ENCODE results near the gene NEK11. TPM values are rescaled to one million over a fixed set of nuclear protein-coding genes. Genes with fewer than 3 reads are reported as not detected.

Gene NEK11
- total RNA-seq, 1 donor from 2014 or later = 1.1 TPM

DNA sequence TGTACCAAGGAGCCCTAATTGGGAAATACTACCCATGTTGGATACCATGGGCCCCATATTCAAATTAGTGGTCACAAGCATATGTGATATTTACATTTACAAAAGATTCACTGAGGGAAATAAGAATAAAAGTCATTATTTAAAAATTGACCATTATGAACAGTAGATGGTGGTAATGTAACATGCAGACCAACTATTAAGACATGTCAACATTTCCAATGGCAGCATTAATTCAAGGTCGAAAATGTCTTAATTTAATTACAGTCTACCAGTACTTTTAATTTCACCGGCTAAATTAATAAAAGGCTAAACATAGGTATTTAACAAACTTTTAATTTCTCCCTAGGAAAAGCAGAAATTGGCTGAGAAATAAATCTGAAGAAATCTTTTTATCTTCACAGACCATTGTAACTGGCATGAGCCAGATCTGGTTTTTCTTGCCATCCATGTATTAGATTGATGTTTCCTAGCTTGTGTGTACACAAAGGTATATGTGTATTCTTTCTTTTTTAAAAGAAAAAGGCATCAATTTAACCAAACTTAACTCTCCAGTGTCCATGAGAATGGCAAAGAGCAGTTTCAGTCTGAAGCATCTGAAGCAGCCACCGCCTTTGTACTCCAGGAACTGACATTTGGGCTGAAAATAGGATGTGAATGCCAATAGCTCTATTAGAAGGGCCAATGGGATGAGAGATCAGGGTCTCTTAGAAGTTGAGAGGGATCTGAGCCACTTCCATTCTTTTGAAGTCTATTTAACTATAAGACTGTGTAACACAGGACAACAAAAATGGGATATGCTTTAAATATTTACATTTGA, 26.6 kb downstream of the NEK11 start:
- DNase-seq = no peak
- peaks cover 1% of the 10 kb centered on the region for H3K27me3 Mint-ChIP-seq
- no peak overlapping the region for H3K27ac Mint-ChIP-seq
- H3K36me3 Mint-ChIP-seq (ENCODE audit: low read depth) = no peaks in the 10 kb centered on the region
- intact Hi-C loops (cut with micrococcal nuclease) = no loop called here
- H3K4me3 Mint-ChIP-seq = no peak overlapping the region
- H3K4me1 Mint-ChIP-seq = no peaks in the 10 kb centered on the region
- H3K9me3 Mint-ChIP-seq = no peaks in the 10 kb centered on the region

DNA sequence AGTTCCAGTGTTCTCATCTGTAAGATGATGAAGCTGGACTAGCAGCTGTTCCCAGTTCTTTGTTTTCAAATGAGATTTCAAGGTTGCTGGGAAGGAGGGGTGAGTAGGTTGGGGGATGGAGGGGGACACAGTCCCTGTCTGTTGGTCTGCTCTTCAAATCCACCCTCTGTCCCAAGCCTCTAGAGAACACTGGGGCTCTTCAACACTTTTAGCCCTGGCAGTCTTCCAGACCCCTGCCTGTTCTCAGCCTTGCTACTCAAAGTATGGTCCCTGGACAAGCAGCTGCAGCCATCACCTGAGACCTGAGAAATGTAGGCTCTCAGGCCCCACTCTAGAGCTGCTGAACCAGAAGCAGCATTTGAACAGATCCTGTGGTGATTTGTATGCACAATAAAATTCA, 41.3 kb downstream of the NEK11 start:
- H3K4me3 Mint-ChIP-seq = no peak overlapping the region
- H3K27ac Mint-ChIP-seq = no peak overlapping the region
- intact Hi-C loops (cut with micrococcal nuclease) = no loop called here
- peaks cover 4% of the 10 kb centered on the region for H3K27me3 Mint-ChIP-seq
- H3K4me1 Mint-ChIP-seq = peaks cover 1% of the 10 kb centered on the region
- H3K9me3 Mint-ChIP-seq = no peaks in the 10 kb centered on the region
- no peak for DNase-seq
- H3K36me3 Mint-ChIP-seq (ENCODE audit: low read depth) = no peaks in the 10 kb centered on the region

- Mint-ChIP-seq H3K27ac (no peak overlapping the region), H3K36me3 (ENCODE audit: low read depth) (no peaks in the 10 kb centered on the region), H3K9me3 (no peaks in the 10 kb centered on the region), H3K4me3 (no peak overlapping the region), H3K27me3 (peaks cover 3% of the 10 kb centered on the region), H3K4me1 (peaks cover 1% of the 10 kb centered on the region)
- no peak for DNase-seq
- intact Hi-C loops (cut with micrococcal nuclease) = no loop called here
These were observed 45.5 kb downstream of the NEK11 start for GRCh38 chr3:131072099-131072559.

DNA sequence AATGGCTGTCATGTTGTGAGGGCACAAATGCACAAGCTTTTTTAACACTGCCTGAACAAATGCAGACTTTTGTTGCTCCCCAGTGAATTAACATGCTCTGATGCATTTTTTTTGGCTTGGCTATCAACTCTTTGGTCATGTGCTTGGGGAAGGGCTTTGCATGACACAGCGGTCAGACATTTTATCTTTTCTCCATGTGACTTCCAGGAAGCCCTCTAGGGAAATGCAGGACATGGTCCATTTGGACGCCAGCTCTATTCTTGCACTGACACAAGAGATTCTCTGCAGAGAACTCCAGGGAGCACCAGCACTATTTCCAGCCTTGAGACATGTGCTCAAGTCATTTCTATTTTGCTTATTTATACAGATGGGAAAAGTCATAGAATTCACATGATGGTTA, 46.2 kb downstream of the NEK11 start:
- DNase-seq = no peak
- Mint-ChIP-seq H3K36me3 (ENCODE audit: low read depth) (no peaks in the 10 kb centered on the region), H3K27me3 (peaks cover 3% of the 10 kb centered on the region), H3K9me3 (no peaks in the 10 kb centered on the region), H3K4me1 (peaks cover 1% of the 10 kb centered on the region), H3K27ac (no peak overlapping the region), H3K4me3 (no peak overlapping the region)
- intact Hi-C loops (cut with micrococcal nuclease) = no loop called here

- no peaks in the 10 kb centered on the region for H3K36me3 Mint-ChIP-seq (ENCODE audit: low read depth)
- H3K4me1 Mint-ChIP-seq = no peaks in the 10 kb centered on the region
- H3K27me3 Mint-ChIP-seq = peaks cover 3% of the 10 kb centered on the region
- no peak for DNase-seq
- H3K9me3 Mint-ChIP-seq = no peaks in the 10 kb centered on the region
- no peak overlapping the region for H3K4me3 Mint-ChIP-seq
- intact Hi-C loops (cut with micrococcal nuclease) = no loop called here
- no peak overlapping the region for H3K27ac Mint-ChIP-seq
These were observed 49.1 kb downstream of the NEK11 start for GRCh38 chr3:131075632-131076328.

- intact Hi-C loops (cut with micrococcal nuclease) = no loop called here
- no peaks in the 10 kb centered on the region for H3K36me3 Mint-ChIP-seq (ENCODE audit: low read depth)
- H3K27me3 Mint-ChIP-seq = peaks cover 3% of the 10 kb centered on the region
- H3K4me1 Mint-ChIP-seq = no peaks in the 10 kb centered on the region
- H3K27ac Mint-ChIP-seq = no peak overlapping the region
- H3K4me3 Mint-ChIP-seq = no peak overlapping the region
- H3K9me3 Mint-ChIP-seq = no peaks in the 10 kb centered on the region
- no peak for DNase-seq
These were observed 51.2 kb downstream of the NEK11 start for GRCh38 chr3:131077904-131078303.

- intact Hi-C loops (cut with micrococcal nuclease) = no loop called here
- Mint-ChIP-seq H3K27me3 (peaks cover 3% of the 10 kb centered on the region), H3K9me3 (no peaks in the 10 kb centered on the region), H3K36me3 (ENCODE audit: low read depth) (no peaks in the 10 kb centered on the region), H3K27ac (no peak overlapping the region), H3K4me1 (no peaks in the 10 kb centered on the region), H3K4me3 (no peak overlapping the region)
- DNase-seq = no peak
These were observed 52.4 kb downstream of the NEK11 start for GRCh38 chr3:131079086-131079485.

DNA sequence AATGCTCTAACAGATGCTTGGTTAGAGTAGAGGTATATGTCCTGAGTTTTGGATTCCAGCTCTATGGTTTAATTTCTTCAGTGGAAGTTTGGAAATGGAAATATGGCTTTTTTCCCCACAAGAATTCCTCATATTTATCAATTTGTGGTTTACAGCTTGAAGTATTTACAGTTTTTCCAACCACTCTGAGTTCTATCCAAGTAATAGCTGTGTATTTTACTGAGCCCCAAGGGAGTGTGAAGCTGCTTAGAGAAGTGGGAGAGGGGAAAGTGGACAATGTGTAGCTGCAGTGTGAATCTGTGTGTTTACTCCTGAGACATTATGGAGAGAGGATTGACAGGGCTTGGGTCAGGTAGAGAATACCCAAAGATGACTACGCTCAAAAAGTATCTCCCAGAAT, 54.5 kb downstream of the NEK11 start:
- no peak overlapping the region for H3K27ac Mint-ChIP-seq

GRCh38 chr3:131082246-131082645, 55.6 kb downstream of the NEK11 start:
- Mint-ChIP-seq H3K4me1 (no peaks in the 10 kb centered on the region), H3K9me3 (no peaks in the 10 kb centered on the region), H3K27ac (no peak overlapping the region), H3K4me3 (no peak overlapping the region), H3K36me3 (ENCODE audit: low read depth) (no peaks in the 10 kb centered on the region), H3K27me3 (no peaks in the 10 kb centered on the region)
- intact Hi-C loops (cut with micrococcal nuclease) = no loop called here
- no peak for DNase-seq

More for the DNA sequence above, 54.5 kb downstream of the NEK11 start:
- no peak for DNase-seq
- H3K4me3 Mint-ChIP-seq = no peak overlapping the region
- no peaks in the 10 kb centered on the region for H3K9me3 Mint-ChIP-seq
- H3K4me1 Mint-ChIP-seq = no peaks in the 10 kb centered on the region
- H3K27me3 Mint-ChIP-seq = no peaks in the 10 kb centered on the region
- intact Hi-C loops (cut with micrococcal nuclease) = no loop called here
- H3K36me3 Mint-ChIP-seq (ENCODE audit: low read depth) = no peaks in the 10 kb centered on the region

- Mint-ChIP-seq H3K27ac (no peak overlapping the region), H3K9me3 (no peaks in the 10 kb centered on the region), H3K27me3 (no peaks in the 10 kb centered on the region), H3K4me1 (no peaks in the 10 kb centered on the region), H3K36me3 (ENCODE audit: low read depth) (no peaks in the 10 kb centered on the region), H3K4me3 (no peak overlapping the region)
- intact Hi-C loops (cut with micrococcal nuclease) = no loop called here
- DNase-seq = no peak
These were observed 56.5 kb downstream of the NEK11 start for GRCh38 chr3:131082871-131083863.

DNA sequence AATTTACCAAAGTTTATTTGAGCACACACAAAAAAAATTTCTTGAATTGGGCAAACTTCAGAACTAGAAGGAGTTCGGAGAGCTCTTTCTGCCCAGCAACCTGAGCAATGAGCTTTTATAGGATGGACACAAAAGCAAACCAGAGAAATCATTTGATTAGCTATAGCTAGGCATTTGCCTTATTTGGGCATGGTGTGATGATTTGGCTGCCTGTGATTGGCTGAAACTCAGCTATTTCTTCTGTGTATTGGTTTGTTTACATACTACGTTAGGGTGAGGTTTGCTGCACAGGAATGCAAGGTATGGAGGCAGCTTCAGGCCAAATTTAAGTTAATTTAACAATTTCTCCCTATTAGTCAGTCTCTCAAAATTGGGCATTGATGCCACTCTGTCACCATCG, 65.1 kb downstream of the NEK11 start:
- H3K27ac Mint-ChIP-seq = no peak overlapping the region
- H3K36me3 Mint-ChIP-seq (ENCODE audit: low read depth) = no peaks in the 10 kb centered on the region
- intact Hi-C loops (cut with micrococcal nuclease) = no loop called here
- peaks cover 2% of the 10 kb centered on the region for H3K27me3 Mint-ChIP-seq
- no peaks in the 10 kb centered on the region for H3K9me3 Mint-ChIP-seq
- H3K4me1 Mint-ChIP-seq = no peaks in the 10 kb centered on the region
- no peak overlapping the region for H3K4me3 Mint-ChIP-seq
- no peak for DNase-seq

GRCh38 chr3:131107637-131108433, 81.2 kb downstream of the NEK11 start:
- peaks cover 3% of the 10 kb centered on the region for H3K9me3 Mint-ChIP-seq
- no peaks in the 10 kb centered on the region for H3K36me3 Mint-ChIP-seq (ENCODE audit: low read depth)
- no peak overlapping the region for H3K4me3 Mint-ChIP-seq
- intact Hi-C loops (cut with micrococcal nuclease) = no loop called here
- no peak for DNase-seq
- H3K27me3 Mint-ChIP-seq = no peaks in the 10 kb centered on the region
- H3K4me1 Mint-ChIP-seq = no peaks in the 10 kb centered on the region
- no peak overlapping the region for H3K27ac Mint-ChIP-seq

- H3K36me3 Mint-ChIP-seq (ENCODE audit: low read depth) = no peaks in the 10 kb centered on the region
- intact Hi-C loops (cut with micrococcal nuclease) = no loop called here
- no peak overlapping the region for H3K27ac Mint-ChIP-seq
- H3K4me1 Mint-ChIP-seq = no peaks in the 10 kb centered on the region
- no peak overlapping the region for H3K4me3 Mint-ChIP-seq
- no peaks in the 10 kb centered on the region for H3K27me3 Mint-ChIP-seq
- no peak for DNase-seq
- no peaks in the 10 kb centered on the region for H3K9me3 Mint-ChIP-seq
These were observed 82.5 kb downstream of the NEK11 start for GRCh38 chr3:131109156-131109555.

Measured in activated CD4-positive, alpha-beta T cell treated with anti-CD3 and anti-CD28 coated beads, Interleukin-2, amount 10 ng/mL, durations not matched to agents 24 days and 14 days (primary cell).